Left lung (tissue), 10 donors: Measurements from ENCODE around the gene FAM168A. TPM values are rescaled to one million over a fixed set of nuclear protein-coding genes. Genes with fewer than 3 reads are reported as not detected.

Experiments used
- ATAC-seq: fragments of 200-7000 bp; cut with Tn5 transposase; one replicate; pipeline ENCODE4 v1.9.1; 2020; ENCODE audit warnings: moderate library complexity
- DNase-seq, 4 donors: peaks; one replicate each; pipeline ENCODE4 v3.0.0-alpha.2; 2013 to 2020
- H3K27ac ChIP-seq, 2 donors: fragments of 200-600 bp; sonication (generic) in 1 of 2; one replicate each; pipeline versions ENCODE4 v1.5.0 to v1.8.0; 2020 to 2021
- H3K27me3 ChIP-seq, 2 donors: fragments of 200-600 bp; sonication (generic) in 1 of 2; one replicate each; pipeline versions ENCODE4 v1.5.0 to v1.8.0; 2020 to 2021
- H3K36me3 ChIP-seq, 2 donors: fragments of 200-600 bp; sonication (generic) in 1 of 2; one replicate each; pipeline versions ENCODE4 v1.5.0 to v1.8.0; 2020 to 2021
- H3K4me1 ChIP-seq, 2 donors: fragments of 200-600 bp; one replicate each; pipeline ENCODE4 v1.8.0; 2021
- H3K4me3 ChIP-seq, 2 donors: fragments of 200-600 bp; sonication (generic) in 1 of 2; one replicate each; pipeline versions ENCODE4 v1.5.0 to v1.8.0; 2020 to 2021; ENCODE audit warnings: mild to moderate bottlenecking in 1 of 2
- H3K9me3 ChIP-seq, 2 donors: fragments of 200-600 bp; sonication (generic) in 1 of 2; one replicate each; pipeline versions ENCODE4 v1.5.0 to v1.8.0; 2020 to 2021
- intact Hi-C, 2 donors: fragments of 100-400 bp; cut with DNase I; formaldehyde crosslinking; loops; one replicate each; pipeline versions ENCODE4 v1.11.2 to v1.14.2; 2022
- polyA plus RNA-seq, 6 donors: library from polyadenylated mRNA; unstranded; fragments of 120-200 nt; gene quantifications; one replicate each; pipeline ENCODE4 v1.2.1, GENCODE V29; 2013; ENCODE audit not compliant: insufficient read length in 6 of 6
- total RNA-seq, 2 donors: library from RNA; stranded (reverse); fragmentation: NEBNext Ultra II Directional; extraction: Animal tissue kit (Norgen Biotek cat#: 25700); gene quantifications; one replicate each; pipeline ENCODE4 v1.2.1, GENCODE V29; 2021
- TF ChIP-seq, protein P1 (sequence below), 2 donors: fragments of 200-600 bp; sonication (generic) in 1 of 2; IDR thresholded peaks; one replicate each; pipeline versions ENCODE4 v1.5.0 to v1.8.0; 2021; ENCODE audit warnings: antibody characterized with exemption in 2 of 2
- donor health status: DM: no; HTN: yes; CAD: no.
- donor health status: DM: no; HTN: no; CAD: no.

Gene FAM168A
- total and polyA plus RNA-seq, 8 donors = 28.2 to 43.9 (median 41.6) TPM

DNA sequence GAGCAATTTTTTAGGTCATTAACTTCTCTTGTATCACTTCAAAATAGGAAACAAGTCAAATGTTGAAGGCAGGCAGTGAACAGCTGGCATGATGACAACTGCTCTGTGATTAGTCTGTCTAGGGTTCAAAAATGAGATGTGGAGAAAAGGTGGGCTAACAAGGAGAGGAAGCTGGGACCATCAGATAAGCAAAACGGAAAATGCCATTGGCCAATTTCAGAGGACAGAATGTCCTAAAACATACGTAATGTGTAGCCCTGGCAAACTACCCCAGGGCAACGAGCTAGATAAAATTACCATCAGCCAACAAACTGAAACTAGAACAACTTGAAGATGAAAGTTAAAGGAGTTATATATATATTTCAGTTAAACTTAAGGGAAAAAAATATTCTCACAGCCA is 128.5 kb downstream of the FAM168A start:
- Histone ChIP-seq H3K27me3 (no peaks in the 10 kb centered on the region), H3K4me3 (no peak overlapping the region), H3K9me3 (no peaks in the 10 kb centered on the region), H3K4me1 (peaks cover 0 to 18% of the 10 kb centered on the region in 2 donors), H3K36me3 (no peaks in the 10 kb centered on the region), H3K27ac (no peak overlapping the region)
- ATAC-seq (no peak), DNase-seq (no peak)
- TF ChIP-seq, protein P1, sequence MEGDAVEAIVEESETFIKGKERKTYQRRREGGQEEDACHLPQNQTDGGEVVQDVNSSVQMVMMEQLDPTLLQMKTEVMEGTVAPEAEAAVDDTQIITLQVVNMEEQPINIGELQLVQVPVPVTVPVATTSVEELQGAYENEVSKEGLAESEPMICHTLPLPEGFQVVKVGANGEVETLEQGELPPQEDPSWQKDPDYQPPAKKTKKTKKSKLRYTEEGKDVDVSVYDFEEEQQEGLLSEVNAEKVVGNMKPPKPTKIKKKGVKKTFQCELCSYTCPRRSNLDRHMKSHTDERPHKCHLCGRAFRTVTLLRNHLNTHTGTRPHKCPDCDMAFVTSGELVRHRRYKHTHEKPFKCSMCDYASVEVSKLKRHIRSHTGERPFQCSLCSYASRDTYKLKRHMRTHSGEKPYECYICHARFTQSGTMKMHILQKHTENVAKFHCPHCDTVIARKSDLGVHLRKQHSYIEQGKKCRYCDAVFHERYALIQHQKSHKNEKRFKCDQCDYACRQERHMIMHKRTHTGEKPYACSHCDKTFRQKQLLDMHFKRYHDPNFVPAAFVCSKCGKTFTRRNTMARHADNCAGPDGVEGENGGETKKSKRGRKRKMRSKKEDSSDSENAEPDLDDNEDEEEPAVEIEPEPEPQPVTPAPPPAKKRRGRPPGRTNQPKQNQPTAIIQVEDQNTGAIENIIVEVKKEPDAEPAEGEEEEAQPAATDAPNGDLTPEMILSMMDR (IDR thresholded peaks at IDR 0.05) = no peak
- intact Hi-C loops = no loop called here

DNA sequence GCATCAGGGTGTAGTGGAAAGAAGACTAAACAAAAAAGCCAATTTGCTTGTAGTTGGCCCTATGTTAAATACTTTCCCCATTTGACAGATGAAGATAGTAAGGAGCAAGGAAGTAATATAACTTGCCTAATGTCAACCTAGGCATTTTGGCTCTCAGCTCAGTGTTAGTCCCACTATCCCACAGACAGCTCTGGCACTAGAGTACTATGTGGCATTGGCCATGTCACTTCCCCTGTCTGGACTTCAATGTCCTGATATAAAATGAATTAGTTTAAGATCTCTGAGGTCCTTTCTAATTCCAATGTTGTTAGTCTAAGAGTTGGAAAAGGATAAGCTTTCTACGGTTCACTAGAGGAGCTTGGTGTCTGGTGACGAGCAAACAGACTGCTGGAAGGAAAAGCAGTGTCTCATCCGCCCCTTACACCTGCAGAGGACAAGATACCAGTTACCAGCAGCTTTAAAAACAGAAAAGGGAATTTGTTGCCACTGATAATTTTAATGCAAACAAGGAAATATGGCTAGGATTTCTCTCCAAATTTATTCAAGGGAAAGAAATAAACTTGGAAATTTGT is 129.2 kb downstream of the FAM168A start:
- no peaks in the 10 kb centered on the region for H3K36me3 ChIP-seq
- no peak overlapping the region for H3K4me3 ChIP-seq
- peaks cover 0 to 21% of the 10 kb centered on the region in 2 donors for H3K4me1 ChIP-seq
- no peak for ATAC-seq
- TF ChIP-seq, protein P1 (IDR thresholded peaks at IDR 0.05) = no peak
- intact Hi-C loops = no loop called here
- H3K27ac ChIP-seq = no peak overlapping the region
- no peaks in the 10 kb centered on the region for H3K27me3 ChIP-seq
- no peak for DNase-seq
- H3K9me3 ChIP-seq = no peaks in the 10 kb centered on the region

DNA sequence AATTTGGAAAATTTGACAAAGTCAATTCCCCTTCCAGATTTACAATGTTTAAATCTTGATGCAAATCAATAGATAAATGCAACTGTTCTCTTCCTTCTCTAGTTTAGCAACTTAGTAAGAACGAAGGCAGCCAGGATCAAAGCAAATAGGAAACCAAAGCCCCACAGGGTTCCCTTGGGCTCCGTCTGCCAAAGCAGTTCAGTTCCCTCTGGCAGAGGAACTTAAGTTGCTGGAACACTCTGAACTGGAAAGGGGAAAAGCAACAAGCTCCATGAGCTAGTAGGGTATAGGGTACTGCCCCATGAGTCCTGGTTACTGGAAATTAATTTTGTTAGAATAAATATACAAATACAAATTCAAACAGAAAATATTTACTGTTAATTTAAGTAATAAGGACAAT is 130.4 kb downstream of the FAM168A start:
- no peaks in the 10 kb centered on the region for H3K9me3 ChIP-seq
- no peaks in the 10 kb centered on the region for H3K27me3 ChIP-seq
- no peak overlapping the region for H3K4me3 ChIP-seq
- ATAC-seq = no peak
- TF ChIP-seq, protein P1 (IDR thresholded peaks at IDR 0.05) = no peak
- H3K4me1 ChIP-seq = peaks cover 0 to 32% of the 10 kb centered on the region in 2 donors
- intact Hi-C loops = no loop called here
- no peaks in the 10 kb centered on the region for H3K36me3 ChIP-seq
- H3K27ac ChIP-seq = no peak overlapping the region
- no peak for DNase-seq

DNA sequence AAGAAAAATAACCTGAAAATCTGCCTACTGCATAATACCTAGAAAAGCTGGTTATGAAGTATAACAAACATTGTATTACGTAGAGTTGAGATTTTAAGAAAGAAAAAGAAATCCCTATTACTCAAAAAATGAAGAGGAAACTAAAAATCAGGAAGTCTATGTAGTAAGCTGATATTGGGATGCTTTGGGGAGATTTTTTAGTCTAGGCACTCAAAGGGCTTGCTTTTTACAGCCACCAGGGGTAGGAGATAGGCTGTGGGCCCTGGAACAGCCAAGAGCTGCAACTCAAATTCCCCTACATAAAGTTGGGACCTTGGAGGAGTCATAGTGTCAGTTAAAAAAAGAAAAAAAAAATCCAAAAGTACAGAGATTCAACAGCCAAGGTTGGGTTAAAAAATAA is 131.3 kb downstream of the FAM168A start:
- TF ChIP-seq, protein P1 (IDR thresholded peaks at IDR 0.05) = no peak
- no peak for DNase-seq
- Histone ChIP-seq H3K4me1 (peaks cover 0 to 41% of the 10 kb centered on the region in 2 donors), H3K4me3 (no peak overlapping the region), H3K36me3 (no peaks in the 10 kb centered on the region), H3K27ac (no peak overlapping the region), H3K9me3 (no peaks in the 10 kb centered on the region), H3K27me3 (no peaks in the 10 kb centered on the region)
- intact Hi-C loops = no loop called here
- ATAC-seq = no peak

DNA sequence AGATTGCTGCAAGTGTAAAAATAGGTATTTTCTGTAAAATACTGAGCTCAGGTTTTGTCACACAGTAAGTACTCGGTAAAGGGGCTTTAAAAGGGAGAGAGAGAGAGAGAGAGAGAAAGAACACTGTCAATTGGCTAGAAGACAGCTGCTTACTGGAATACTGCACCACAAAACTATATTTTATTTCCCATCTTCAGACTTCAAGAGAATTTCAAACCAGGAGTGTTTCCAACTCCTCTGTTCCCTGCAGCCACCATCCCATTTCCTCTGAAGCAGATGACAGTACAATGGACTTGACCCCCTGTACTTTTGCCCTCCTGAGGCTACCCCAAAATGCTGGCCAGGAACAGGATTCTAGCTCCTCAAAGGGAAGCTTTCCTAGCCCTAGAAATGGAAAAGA is 132.0 kb downstream of the FAM168A start:
- TF ChIP-seq, protein P1 (IDR thresholded peaks at IDR 0.05) = no peak
- Histone ChIP-seq H3K9me3 (no peaks in the 10 kb centered on the region), H3K36me3 (no peaks in the 10 kb centered on the region), H3K4me1 (peaks cover 0 to 49% of the 10 kb centered on the region in 2 donors), H3K4me3 (no peak overlapping the region), H3K27ac (no peak overlapping the region), H3K27me3 (no peaks in the 10 kb centered on the region)
- DNase-seq (no peak), ATAC-seq (no peak)
- intact Hi-C loops = no loop called here
